MCF 10A (cell line): ENCODE data around the gene YTHDF2. TPM values are rescaled to one million over a fixed set of nuclear protein-coding genes. Genes with fewer than 3 reads are reported as not detected.
A peak's percentile ranks its signal among the peaks of the same experiment; 100 is the strongest.

ENCODE experiments used
- BruUV-seq: library from RNA; stranded (reverse); fragments of 400-500 nt; replicated peaks from 2 replicates; lab custom pipeline; 2021; lab: Mats Ljungman, UMichigan
- CTCF ChIA-PET: fragments of 300-600 bp; sonication (Branson Sonifier 250); formaldehyde crosslinking; extraction: SDS; loops from one replicate; lab custom pipeline; 2021; ENCODE audit warnings: antibody characterized with exemption, inconsistent platforms; lab: Yijun Ruan, JAX
- POLR2A ChIA-PET: fragments of 300-600, 350-650 bp; sonication (Branson Sonifier 250); formaldehyde crosslinking; extraction: SDS; loops from one replicate; lab custom pipeline; 2020; ENCODE audit warnings: antibody characterized with exemption, inconsistent platforms; lab: Yijun Ruan, JAX
- DNase-seq: peaks from one replicate; pipeline ENCODE4 v3.0.0-alpha.2; 2018; ENCODE audit not compliant: unreplicated experiment
- H3K27ac Mint-ChIP-seq: one replicate; pipeline ENCODE4 v1.8.0; 2022; ENCODE audit warnings: mild to moderate bottlenecking, low read depth, mixed read lengths; ENCODE audit not compliant: unreplicated experiment
- H3K27me3 Mint-ChIP-seq: one replicate; pipeline ENCODE4 v1.8.0; 2022; ENCODE audit warnings: mixed read lengths; ENCODE audit not compliant: insufficient read depth, unreplicated experiment
- H3K36me3 Mint-ChIP-seq: one replicate; pipeline ENCODE4 v1.8.0; 2022; ENCODE audit warnings: mild to moderate bottlenecking, moderate library complexity, mixed read lengths; ENCODE audit not compliant: insufficient read depth, unreplicated experiment
- H3K4me1 Mint-ChIP-seq: one replicate; pipeline ENCODE4 v1.8.0; 2022; ENCODE audit warnings: mixed read lengths; ENCODE audit not compliant: insufficient read depth, unreplicated experiment
- H3K4me3 Mint-ChIP-seq: one replicate; pipeline ENCODE4 v1.8.0; 2022; ENCODE audit warnings: mild to moderate bottlenecking, moderate library complexity, mixed read lengths; ENCODE audit not compliant: unreplicated experiment
- H3K9me3 Mint-ChIP-seq: one replicate; pipeline ENCODE4 v1.8.0; 2022; ENCODE audit warnings: mixed read lengths; ENCODE audit not compliant: unreplicated experiment
- CTCF ChIP-seq: fragments of 200-600 bp; IDR thresholded peaks from one replicate; pipeline ENCODE4 v1.8.0; 2022; ENCODE audit warnings: antibody characterized with exemption, mild to moderate bottlenecking; ENCODE audit not compliant: unreplicated experiment
- intact Hi-C: fragments of 100-400 bp; cut with micrococcal nuclease; formaldehyde crosslinking; loops from 2 replicates; pipeline ENCODE4 v1.14.1; 2022
- total RNA-seq: library from RNA; stranded (reverse); gene quantifications from 2 replicates; pipeline ENCODE4 v1.2.3, GENCODE V29; 2022

YTHDF2 gene
- total RNA-seq, 1 experiment from 2014 or later, result 102 TPM

GRCh38 chr1:28735961-28736449 lies 735 bp upstream of the YTHDF2 start:
- ChIA-PET POLR2A (interaction anchor here (0.6 to 7.3 kb wide), 38 partner anchors 8 to 477 kb away, joined by 3 to 95 read pairs (median 5); partner anchors contain the start of genes EPB41, GMEB1, RCC1 and RNU11), CTCF (interaction anchor here (0.6 to 2.8 kb wide), 23 partner anchors 8 to 367 kb away, joined by 3 to 17 read pairs (median 4); partner anchors contain the start of gene GMEB1)
- Mint-ChIP-seq H3K4me1 (peaks cover 8% of the 10 kb centered on the region), H3K36me3 (peaks cover 40% of the 10 kb centered on the region), H3K9me3 (no peaks in the 10 kb centered on the region), H3K27ac (peak overlapping the region; percentile 98), H3K27me3 (no peaks in the 10 kb centered on the region), H3K4me3 (peak overlapping the region; percentile 96)
- no peak for TF ChIP-seq CTCF
- TSS peak; percentile 77 for BruUV-seq
- intact Hi-C loops, result loop anchor here (1.0 kb wide), 1 partner anchor 88 kb away; the partner anchor contains the start of gene RNU11
- DNase-seq, result no peak

GRCh38 chr1:28737307-28738132 lies 780 bp downstream of the YTHDF2 start:
- ChIA-PET POLR2A (interaction anchor here (0.6 to 7.3 kb wide), 32 partner anchors 8 to 479 kb away, joined by 3 to 95 read pairs (median 5); partner anchors contain the start of genes EPB41, GMEB1, RCC1 and RNU11), CTCF (interaction anchor here (0.5 to 2.8 kb wide), 15 partner anchors 10 to 478 kb away, joined by 3 to 17 read pairs (median 4); no protein-coding TSS in a partner anchor)
- no TSS peak for BruUV-seq
- Mint-ChIP-seq H3K36me3 (peaks cover 55% of the 10 kb centered on the region), H3K4me1 (peaks cover 8% of the 10 kb centered on the region), H3K4me3 (peak overlapping the region; percentile 96), H3K27me3 (no peaks in the 10 kb centered on the region), H3K9me3 (no peaks in the 10 kb centered on the region), H3K27ac (peak overlapping the region; percentile 98)
- peak; percentile 60 for DNase-seq
- intact Hi-C loops, result no loop called here
- TF ChIP-seq CTCF, result no peak

GRCh38 chr1:28740118-28740517 lies 3.4 kb downstream of the YTHDF2 start:
- H3K4me1 Mint-ChIP-seq, result peaks cover 25% of the 10 kb centered on the region
- peak; percentile 23 for DNase-seq
- H3K4me3 Mint-ChIP-seq, result peak overlapping the region; percentile 96
- ChIA-PET POLR2A (interaction anchor here (1.0 to 7.3 kb wide), 9 partner anchors 10 to 232 kb away, joined by 3 to 74 read pairs (median 12); partner anchors contain the start of genes GMEB1, RNU11 and TAF12), CTCF (interaction anchor here (0.9 kb wide), 1 partner anchor 138 kb away, joined by 3 read pairs; no protein-coding TSS in a partner anchor)
- no peak overlapping the region for H3K27ac Mint-ChIP-seq
- TF ChIP-seq CTCF, result no peak
- peaks cover 81% of the 10 kb centered on the region for H3K36me3 Mint-ChIP-seq
- H3K9me3 Mint-ChIP-seq, result no peaks in the 10 kb centered on the region
- BruUV-seq, result no TSS peak
- intact Hi-C loops, result no loop called here
- no peaks in the 10 kb centered on the region for H3K27me3 Mint-ChIP-seq

- Mint-ChIP-seq H3K9me3 (no peaks in the 10 kb centered on the region), H3K4me3 (no peak overlapping the region), H3K27me3 (no peaks in the 10 kb centered on the region), H3K27ac (peak overlapping the region; percentile 3), H3K4me1 (peaks cover 30% of the 10 kb centered on the region), H3K36me3 (peaks cover 94% of the 10 kb centered on the region)
- DNase-seq, result no peak
- no peak for TF ChIP-seq CTCF
- intact Hi-C loops, result no loop called here
- POLR2A ChIA-PET, result interaction anchor here (1.7 kb wide), 1 partner anchor 96 kb away, joined by 4 read pairs; the partner anchor contains the start of gene RNU11
- BruUV-seq, result no TSS peak
- CTCF ChIA-PET, result no interaction called here
Measured at GRCh38 chr1:28744184-28744583, 7.4 kb downstream of the YTHDF2 start.
